Heart right ventricle (tissue), 16 donors: Measurements from ENCODE around the gene PNPLA5. TPM values are rescaled to one million over a fixed set of nuclear protein-coding genes. Genes with fewer than 3 reads are reported as not detected.

ENCODE experiments used
- ATAC-seq, 8 donors: fragments of 200-7000 bp; cut with Tn5 transposase; one replicate each; pipeline ENCODE4 v1.9.1; 2020; ENCODE audit warnings: mild to moderate bottlenecking in 8 of 8, moderate library complexity in 8 of 8, moderate number of reproducible peaks in 1 of 8
- DNase-seq, 2 donors: peaks; one replicate each; pipeline ENCODE4 v3.0.0-alpha.2; 2020
- H3K27ac ChIP-seq, 10 donors: fragments of 200-600 bp; sonication (generic) in 2 of 10; one replicate each; pipeline versions ENCODE4 v1.5.0 to v1.8.0; 2020 to 2022; ENCODE audit warnings: mild to moderate bottlenecking in 3 of 10
- H3K27me3 ChIP-seq, 7 donors: fragments of 200-600 bp; one replicate each; pipeline ENCODE4 v1.8.0; 2021 to 2022; ENCODE audit warnings: mild to moderate bottlenecking in 2 of 7
- H3K36me3 ChIP-seq, 9 donors: fragments of 200-600 bp; sonication (generic) in 1 of 9; one replicate each; pipeline versions ENCODE4 v1.5.0 to v1.8.0; 2020 to 2022; ENCODE audit warnings: mild to moderate bottlenecking in 2 of 9
- H3K4me1 ChIP-seq, 9 donors: fragments of 200-600 bp; sonication (generic) in 1 of 9; one replicate each; pipeline versions ENCODE4 v1.5.0 to v1.8.0; 2020 to 2022; ENCODE audit warnings: mild to moderate bottlenecking in 4 of 9
- H3K4me3 ChIP-seq, 10 donors: fragments of 200-600 bp; sonication (generic) in 2 of 10; one replicate each; pipeline versions ENCODE4 v1.5.0 to v1.8.0; 2020 to 2022; ENCODE audit warnings: mild to moderate bottlenecking in 7 of 10, moderate library complexity in 2 of 10
- H3K9me3 ChIP-seq, 11 donors: fragments of 200-600 bp in 10 of 11; sonication (generic) in 2 of 11; one replicate each; pipeline versions ENCODE4 v1.5.0 to v1.8.0; 2013 to 2022; ENCODE audit warnings: mild to moderate bottlenecking in 2 of 11, control low read depth in 1 of 11, moderate library complexity in 1 of 11
- WGBS, 2 donors: extraction: QIAGEN DNeasy Blood & Tissue Kit; methylation state at CpG; one replicate each; pipeline ENCODE4 v1.1.7; 2013; ENCODE audit warnings: inconsistent platforms in 1 of 2; 5-methylcytosine and 5-hydroxymethylcytosine counted together
- intact Hi-C, 10 donors: fragments of 100-400 bp; cut with DNase I; formaldehyde crosslinking; loops; one replicate each; pipeline versions ENCODE4 v1.11.1 to v1.14.2; 2022
- polyA plus RNA-seq, 2 donors: library from polyadenylated mRNA; stranded (reverse); fragments of 200-250 nt; gene quantifications; one replicate each; pipeline ENCODE4 v1.2.3, GENCODE V29; 2013
- total RNA-seq, 10 donors: library from RNA; stranded (reverse); fragmentation: NEBNext Ultra II Directional in 3 of 10; extraction: Animal tissue kit (Norgen Biotek cat#: 25700) in 3 of 10; gene quantifications; one replicate each; pipeline versions ENCODE4 v1.2.1 to v1.2.4, GENCODE V29; 2021 to 2023
- TF ChIP-seq, protein P1 (sequence below), 9 donors: fragments of 200-600 bp; sonication (generic) in 2 of 9; IDR thresholded peaks; one replicate each; pipeline versions ENCODE4 v1.5.0 to v1.8.0; 2021 to 2022; ENCODE audit warnings: antibody characterized with exemption in 9 of 9, mild to moderate bottlenecking in 5 of 9, moderate library complexity in 1 of 9
- donor health status: Arrhythmogenic right ventricular cardiomyopathy.
- donor health status: ischemic (EF 13 %, LVEDD 7.1; RV severe dilation, severe dysfunction).
- donor health status: healthy with polysubstance abuse.
- donor health status: DM: no; HTN: yes; CAD: no.
- donor health status: DM: no; HTN: no; CAD: no.
- donor health status: ischemic (EF 25% LVEDD 6.9; RV normal size, moderate dysfunction).
- donor health status: ischemic (EF 25% LVEDD 5.7; RV mildly dilated, moderate dysfunction).
- donor health status: healthy.
- donor health status: DM: yes; HTN: yes; CAD: no.
- donor health status: Ischemic cardiomyopathy.
- donor health status: ischemic (EF 35%, LVEDD 5.7; RV mildly dilated, moderate dysfunction).
- donor health status: nonischemic (EF 11% LVEDD 7.7; RV severe dilation, severe dysfunction).
- donor health status: DM: yes; HTN: yes; CAD: no.
- donor health status: PGD.
- donor health status: ischemic (EF 29% LVEDD 5.4; RV normal size, mild dysfunction).
- donor health status: nonischemic (EF 23%, LVEDD 6.1; RV moderate dilation, normal function).

The PNPLA5 gene
- total and polyA plus RNA-seq, 12 donors = not detected

- ATAC-seq (no peak), DNase-seq (no peak)
- H3K27ac ChIP-seq = no peak overlapping the region
- no peaks in the 10 kb centered on the region for H3K36me3 ChIP-seq
- intact Hi-C loops = no loop called here
- 38 to 45% methylated on average over 7 of the region's 7 CpGs for WGBS, 2 donors
- H3K4me3 ChIP-seq = no peak overlapping the region
- H3K4me1 ChIP-seq = no peaks in the 10 kb centered on the region
- H3K27me3 ChIP-seq = peaks cover 0 to 51% (median 16%) of the 10 kb centered on the region in 7 donors
- H3K9me3 ChIP-seq = no peaks in the 10 kb centered on the region
- TF ChIP-seq, protein P1, sequence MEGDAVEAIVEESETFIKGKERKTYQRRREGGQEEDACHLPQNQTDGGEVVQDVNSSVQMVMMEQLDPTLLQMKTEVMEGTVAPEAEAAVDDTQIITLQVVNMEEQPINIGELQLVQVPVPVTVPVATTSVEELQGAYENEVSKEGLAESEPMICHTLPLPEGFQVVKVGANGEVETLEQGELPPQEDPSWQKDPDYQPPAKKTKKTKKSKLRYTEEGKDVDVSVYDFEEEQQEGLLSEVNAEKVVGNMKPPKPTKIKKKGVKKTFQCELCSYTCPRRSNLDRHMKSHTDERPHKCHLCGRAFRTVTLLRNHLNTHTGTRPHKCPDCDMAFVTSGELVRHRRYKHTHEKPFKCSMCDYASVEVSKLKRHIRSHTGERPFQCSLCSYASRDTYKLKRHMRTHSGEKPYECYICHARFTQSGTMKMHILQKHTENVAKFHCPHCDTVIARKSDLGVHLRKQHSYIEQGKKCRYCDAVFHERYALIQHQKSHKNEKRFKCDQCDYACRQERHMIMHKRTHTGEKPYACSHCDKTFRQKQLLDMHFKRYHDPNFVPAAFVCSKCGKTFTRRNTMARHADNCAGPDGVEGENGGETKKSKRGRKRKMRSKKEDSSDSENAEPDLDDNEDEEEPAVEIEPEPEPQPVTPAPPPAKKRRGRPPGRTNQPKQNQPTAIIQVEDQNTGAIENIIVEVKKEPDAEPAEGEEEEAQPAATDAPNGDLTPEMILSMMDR (IDR thresholded peaks at IDR 0.05) = no peak
These were observed 8.4 kb upstream of the PNPLA5 start for GRCh38 chr22:43900206-43900605.

- ATAC-seq (peak in 2 of 8 donors; percentile 32 to 34), DNase-seq (no peak)
- no peaks in the 10 kb centered on the region for H3K4me1 ChIP-seq
- H3K27me3 ChIP-seq = peaks cover 3 to 50% (median 19%) of the 10 kb centered on the region in 7 donors
- intact Hi-C loops = no loop called here
- no peaks in the 10 kb centered on the region for H3K9me3 ChIP-seq
- H3K27ac ChIP-seq = no peak overlapping the region
- TF ChIP-seq, protein P1 (IDR thresholded peaks at IDR 0.05) = no peak
- H3K4me3 ChIP-seq = no peak overlapping the region
- 57 to 59% methylated on average over 12 of the region's 12 CpGs for WGBS, 2 donors
- no peaks in the 10 kb centered on the region for H3K36me3 ChIP-seq
These were observed 6.0 kb upstream of the PNPLA5 start for GRCh38 chr22:43897751-43898261.

GRCh38 chr22:43895986-43896645 lies 4.3 kb upstream of the PNPLA5 start:
- Histone ChIP-seq H3K36me3 (no peaks in the 10 kb centered on the region), H3K4me3 (no peak overlapping the region), H3K4me1 (peaks cover 0 to 9% (median 8%) of the 10 kb centered on the region in 9 donors), H3K9me3 (no peaks in the 10 kb centered on the region), H3K27ac (no peak overlapping the region), H3K27me3 (peaks cover 19 to 52% (median 31%) of the 10 kb centered on the region in 7 donors)
- intact Hi-C loops = no loop called here
- TF ChIP-seq, protein P1 (IDR thresholded peaks at IDR 0.05) = no peak
- DNase-seq (no peak), ATAC-seq (no peak)
- 45% methylated on average over 11 of the region's 11 CpGs for WGBS, 2 donors

DNA sequence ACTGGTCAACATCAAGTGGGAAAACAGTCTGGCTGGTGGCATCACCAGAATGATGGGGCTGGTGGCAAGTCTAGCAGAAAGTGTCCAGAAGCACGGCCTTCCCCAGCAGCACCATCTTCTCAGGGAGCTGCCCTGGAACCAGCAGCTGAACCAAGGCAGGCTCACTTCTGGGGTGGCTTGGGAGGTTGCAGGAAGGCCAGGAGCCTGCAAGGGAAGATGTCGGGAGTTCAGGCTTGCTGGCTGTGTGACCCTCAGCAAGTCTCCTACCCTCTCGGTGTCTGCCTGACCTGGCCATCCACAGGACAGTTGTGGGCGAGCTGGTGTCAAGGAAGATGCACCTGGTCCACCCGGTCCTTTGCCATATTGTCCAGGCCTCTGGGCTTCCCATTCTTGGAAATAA lies 2.3 kb upstream of the PNPLA5 start:
- intact Hi-C loops = no loop called here
- Histone ChIP-seq H3K36me3 (no peaks in the 10 kb centered on the region), H3K4me1 (peaks cover 0 to 11% (median 10%) of the 10 kb centered on the region in 9 donors), H3K27ac (no peak overlapping the region), H3K9me3 (no peaks in the 10 kb centered on the region), H3K4me3 (no peak overlapping the region), H3K27me3 (peaks cover 30 to 58% (median 45%) of the 10 kb centered on the region in 7 donors)
- ATAC-seq = no peak
- 84 to 90% methylated on average over 5 of the region's 5 CpGs for WGBS, 2 donors
- no peak for DNase-seq
- TF ChIP-seq, protein P1 (IDR thresholded peaks at IDR 0.05) = no peak
